Suprapubic skin (tissue), 4 donors: ENCODE measurements around the gene UBN2.

Experiments
- CTCF ChIP-seq, 2 donors: fragments of 200-600 bp in 1 of 2; fragments of 450-650 bp in 1 of 2; sonication (generic) in 1 of 2; IDR thresholded peaks; one replicate each; pipeline ENCODE4 v1.5.1; 2016 to 2019; ENCODE audit warnings: antibody characterized with exemption in 2 of 2, mild to moderate bottlenecking in 1 of 2, moderate library complexity in 1 of 2
- EP300 ChIP-seq: sonication (generic); formaldehyde crosslinking; IDR thresholded peaks from one replicate; pipeline ENCODE4 v1.6.1; 2017; ENCODE audit warnings: antibody characterized with exemption
- POLR2A ChIP-seq, 2 donors: fragments of 450-650 bp; IDR thresholded peaks; one replicate each; pipeline ENCODE4 v1.6.1; 2017; ENCODE audit warnings: antibody characterized with exemption in 2 of 2, mild to moderate bottlenecking in 2 of 2, moderate library complexity in 2 of 2
- POLR2AphosphoS5 ChIP-seq, 3 donors: sonication (generic); formaldehyde crosslinking; IDR thresholded peaks; one replicate each; pipeline ENCODE4 v1.6.1; 2017; ENCODE audit warnings: antibody characterized with exemption in 3 of 3

GRCh38 chr7:139218173-139218572, 12.9 kb upstream of the UBN2 start:
- no peak for TF ChIP-seq POLR2A (IDR thresholded peaks at IDR 0.05)
- no peak for TF ChIP-seq EP300
- no peak for TF ChIP-seq CTCF (IDR thresholded peaks at IDR 0.05)
- TF ChIP-seq POLR2AphosphoS5 (IDR thresholded peaks at IDR 0.05) = no peak
